Measurements from ENCODE around the gene CRY1. TPM values are rescaled to one million over a fixed set of nuclear protein-coding genes. Genes with fewer than 3 reads are reported as not detected.

Gene CRY1
- total and polyA plus RNA-seq, 10 donors = 1.9 to 32.3 (median 14.2) TPM

GRCh38 chr12:107019546-107019945 is 73.8 kb downstream of the CRY1 start:
- no peak overlapping the region for H3K4me3 ChIP-seq
- intact Hi-C loops (cut with DNase I; ENCODE audit: low total_unique reads) = no loop called here
- H3K4me1 ChIP-seq = no peaks in the 10 kb centered on the region
- WGBS, 5 donors = 81 to 96% (median 94%) methylated on average over 2 of the region's 2 CpGs
- no peak overlapping the region for H3K27ac ChIP-seq
- DNase-seq = no peak
- peaks cover 0 to 11% (median 0%) of the 10 kb centered on the region in 8 donors for H3K9me3 ChIP-seq
- no peaks in the 10 kb centered on the region for H3K27me3 ChIP-seq (replicated peaks in 1 of 7)
- TF ChIP-seq POLR2A (IDR thresholded peaks at IDR 0.05) (no peak), POLR2AphosphoS5 (IDR thresholded peaks at IDR 0.05) (no peak)
- TF ChIP-seq, protein P1, sequence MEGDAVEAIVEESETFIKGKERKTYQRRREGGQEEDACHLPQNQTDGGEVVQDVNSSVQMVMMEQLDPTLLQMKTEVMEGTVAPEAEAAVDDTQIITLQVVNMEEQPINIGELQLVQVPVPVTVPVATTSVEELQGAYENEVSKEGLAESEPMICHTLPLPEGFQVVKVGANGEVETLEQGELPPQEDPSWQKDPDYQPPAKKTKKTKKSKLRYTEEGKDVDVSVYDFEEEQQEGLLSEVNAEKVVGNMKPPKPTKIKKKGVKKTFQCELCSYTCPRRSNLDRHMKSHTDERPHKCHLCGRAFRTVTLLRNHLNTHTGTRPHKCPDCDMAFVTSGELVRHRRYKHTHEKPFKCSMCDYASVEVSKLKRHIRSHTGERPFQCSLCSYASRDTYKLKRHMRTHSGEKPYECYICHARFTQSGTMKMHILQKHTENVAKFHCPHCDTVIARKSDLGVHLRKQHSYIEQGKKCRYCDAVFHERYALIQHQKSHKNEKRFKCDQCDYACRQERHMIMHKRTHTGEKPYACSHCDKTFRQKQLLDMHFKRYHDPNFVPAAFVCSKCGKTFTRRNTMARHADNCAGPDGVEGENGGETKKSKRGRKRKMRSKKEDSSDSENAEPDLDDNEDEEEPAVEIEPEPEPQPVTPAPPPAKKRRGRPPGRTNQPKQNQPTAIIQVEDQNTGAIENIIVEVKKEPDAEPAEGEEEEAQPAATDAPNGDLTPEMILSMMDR (IDR thresholded peaks at IDR 0.05 in 8 of 11, conservative IDR thresholded peaks at IDR 0.05 in 3 of 11) = no peak
- peaks cover 0 to 23% (median 3%) of the 10 kb centered on the region in 6 donors for H3K36me3 ChIP-seq

DNA sequence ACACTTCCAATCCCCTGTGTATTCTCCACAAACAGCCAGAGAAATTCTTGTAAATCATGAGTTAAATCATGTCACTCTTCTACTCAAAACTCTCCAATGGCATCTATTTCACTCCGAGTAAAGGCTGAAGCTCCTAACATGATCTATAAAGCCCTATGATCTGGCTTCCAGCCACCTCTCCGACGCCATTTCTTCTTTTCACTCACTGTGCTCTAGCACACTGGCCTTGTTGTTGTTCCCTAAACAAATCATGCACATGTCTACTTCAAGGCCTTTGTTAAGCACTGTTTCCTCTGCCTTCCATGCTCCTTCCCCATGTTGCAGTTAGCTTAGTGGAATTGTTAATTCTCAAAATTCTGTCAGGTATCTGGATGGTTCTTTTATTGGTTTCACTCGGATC is 76.3 kb downstream of the CRY1 start:
- intact Hi-C loops (cut with DNase I; ENCODE audit: low total_unique reads) = no loop called here
- peaks cover 0 to 23% (median 3%) of the 10 kb centered on the region in 6 donors for H3K36me3 ChIP-seq
- H3K27me3 ChIP-seq (replicated peaks in 1 of 7) = no peaks in the 10 kb centered on the region
- H3K4me3 ChIP-seq = no peak overlapping the region
- no peak for TF ChIP-seq POLR2A (IDR thresholded peaks at IDR 0.05)
- TF ChIP-seq, protein P1 (IDR thresholded peaks at IDR 0.05 in 8 of 11, conservative IDR thresholded peaks at IDR 0.05 in 3 of 11) = no peak
- TF ChIP-seq POLR2AphosphoS5 (IDR thresholded peaks at IDR 0.05) = no peak
- H3K9me3 ChIP-seq = peaks cover 0 to 12% (median 0%) of the 10 kb centered on the region in 8 donors
- DNase-seq = no peak
- no peak overlapping the region for H3K27ac ChIP-seq
- 68 to 86% (median 82%) methylated on average over 4 of the region's 4 CpGs for WGBS, 5 donors
- no peaks in the 10 kb centered on the region for H3K4me1 ChIP-seq

DNA sequence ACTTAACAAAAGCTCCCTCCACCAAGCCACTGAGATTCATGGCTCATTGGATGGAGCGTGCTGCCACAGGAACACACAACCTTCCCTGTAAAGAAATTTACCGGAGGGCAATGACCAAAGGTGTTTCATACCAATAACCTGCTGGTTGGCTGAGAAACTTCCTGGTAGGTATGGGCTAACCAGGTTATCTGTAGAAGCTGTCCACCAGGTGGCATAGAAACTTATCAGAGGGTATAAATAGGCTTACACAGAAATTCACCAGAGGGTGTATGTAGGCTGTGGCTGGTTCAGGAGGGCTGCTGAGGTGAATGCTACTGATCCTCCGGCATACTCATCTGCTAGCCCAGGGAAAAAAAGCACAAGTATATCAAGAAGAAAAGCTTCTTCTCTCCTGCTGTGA is 79.3 kb downstream of the CRY1 start:
- peaks cover 0 to 8% (median 0%) of the 10 kb centered on the region in 6 donors for H3K36me3 ChIP-seq
- WGBS, 5 donors = 64 to 87% (median 83%) methylated on average over 3 of the region's 3 CpGs
- no peak overlapping the region for H3K27ac ChIP-seq
- H3K9me3 ChIP-seq = peaks cover 0 to 5% (median 0%) of the 10 kb centered on the region in 8 donors
- intact Hi-C loops (cut with DNase I; ENCODE audit: low total_unique reads) = no loop called here
- no peak overlapping the region for H3K4me3 ChIP-seq
- no peak for DNase-seq
- TF ChIP-seq, protein P1 (IDR thresholded peaks at IDR 0.05 in 8 of 11, conservative IDR thresholded peaks at IDR 0.05 in 3 of 11) = no peak
- TF ChIP-seq POLR2A (IDR thresholded peaks at IDR 0.05) = no peak
- TF ChIP-seq POLR2AphosphoS5 (IDR thresholded peaks at IDR 0.05) = no peak
- no peaks in the 10 kb centered on the region for H3K4me1 ChIP-seq
- no peaks in the 10 kb centered on the region for H3K27me3 ChIP-seq (replicated peaks in 1 of 7)

DNA sequence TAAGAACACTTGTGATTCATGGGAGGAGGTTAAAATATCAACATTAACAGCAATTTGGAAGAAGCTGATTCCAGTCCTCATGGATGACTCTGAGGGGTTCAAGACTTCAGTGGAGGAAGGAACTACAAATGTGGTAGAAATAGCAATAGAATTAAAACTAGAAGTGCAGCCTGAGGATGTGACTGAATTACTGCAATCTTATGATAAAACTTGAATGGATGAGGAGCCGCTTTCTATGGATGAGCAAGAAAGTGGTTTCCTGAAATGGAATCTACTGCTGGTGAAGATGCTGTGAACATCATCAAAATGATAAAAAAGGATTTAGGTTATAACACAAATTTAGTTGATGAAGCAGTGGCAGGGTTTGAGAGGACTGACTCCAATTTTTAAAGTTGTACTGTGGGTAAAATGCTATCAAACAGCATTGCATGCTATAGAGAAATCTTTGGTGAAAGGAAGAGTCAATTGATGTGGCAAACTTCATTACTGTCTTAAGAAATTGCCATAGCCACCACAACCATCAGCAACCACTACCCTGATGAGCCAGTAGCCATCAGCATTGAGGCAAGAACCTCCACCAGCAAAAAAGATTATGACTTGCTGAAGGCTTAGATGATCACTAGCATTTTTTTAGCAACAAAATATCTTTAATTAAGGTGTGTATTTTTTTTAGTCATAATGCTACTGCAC is 80.5 kb downstream of the CRY1 start:
- no peak for DNase-seq
- H3K36me3 ChIP-seq = peaks cover 0 to 8% (median 0%) of the 10 kb centered on the region in 6 donors
- intact Hi-C loops (cut with DNase I; ENCODE audit: low total_unique reads) = no loop called here
- no peak overlapping the region for H3K4me3 ChIP-seq
- peaks cover 0 to 5% (median 0%) of the 10 kb centered on the region in 8 donors for H3K9me3 ChIP-seq
- H3K4me1 ChIP-seq = no peaks in the 10 kb centered on the region
- no peaks in the 10 kb centered on the region for H3K27me3 ChIP-seq (replicated peaks in 1 of 7)
- TF ChIP-seq POLR2A (IDR thresholded peaks at IDR 0.05) (no peak), POLR2AphosphoS5 (IDR thresholded peaks at IDR 0.05) (no peak)
- TF ChIP-seq, protein P1 (IDR thresholded peaks at IDR 0.05 in 8 of 11, conservative IDR thresholded peaks at IDR 0.05 in 3 of 11) = no peak
- WGBS, 5 donors = 93 to 100% (median 97%) methylated on average over 1 of the region's 1 CpG
- no peak overlapping the region for H3K27ac ChIP-seq

Measured in spleen (tissue), 11 donors.